Caco-2 (cell line): Measurements from ENCODE around the gene CCDC116. TPM values are rescaled to one million over a fixed set of nuclear protein-coding genes. Genes with fewer than 3 reads are reported as not detected.

Experiments used
- BruUV-seq: library from RNA; stranded (reverse); fragments of 400-500 nt; replicated peaks from 2 replicates; lab custom pipeline; 2021; lab: Mats Ljungman, UMichigan
- CTCF ChIA-PET: fragments of 300-600 bp; sonication (Branson Sonifier 250); formaldehyde crosslinking; loops from one replicate; lab custom pipeline; 2022; ENCODE audit warnings: antibody characterized with exemption; lab: Charles Lee
- POLR2A ChIA-PET: fragments of 300-600 bp; sonication (Branson Sonifier 250); formaldehyde crosslinking; loops from one replicate; lab custom pipeline; 2022; ENCODE audit warnings: antibody characterized with exemption; lab: Charles Lee
- DNase-seq, 2 experiments: peaks; one replicate each; pipeline versions ENCODE4 v3.0.0 to v3.0.0-alpha.2; 2020 to 2022
- H3K27me3 ChIP-seq: replicated peaks from 2 replicates; pipeline ENCODE4 v1.6.0; 2011; ENCODE audit warnings: low read length; ENCODE audit not compliant: control insufficient read depth, insufficient read depth
- H3K36me3 ChIP-seq: 2 replicates; pipeline ENCODE4 v1.5.1; 2011; ENCODE audit warnings: low read length; ENCODE audit not compliant: control insufficient read depth, insufficient read depth
- H3K4me1 ChIP-seq: fragments of 250-450 bp; sonication (Bioruptor Pico); 2 replicates; pipeline ENCODE4 v1.5.1; 2020; ENCODE audit warnings: mild to moderate bottlenecking
- H3K4me3 ChIP-seq: 2 replicates; pipeline ENCODE4 v1.5.1; 2011; ENCODE audit warnings: low read depth, mild to moderate bottlenecking, control low read depth, low read length
- H3K9me3 ChIP-seq: fragments of 250-450 bp; sonication (Bioruptor Pico); 2 replicates; pipeline ENCODE4 v1.5.1; 2020; ENCODE audit warnings: mild to moderate bottlenecking, moderate library complexity
- H3K27ac Mint-ChIP-seq: one replicate; pipeline ENCODE4 v1.8.0; 2022; ENCODE audit warnings: mixed read lengths; ENCODE audit not compliant: unreplicated experiment
- H3K27me3 Mint-ChIP-seq: one replicate; pipeline ENCODE4 v1.8.0; 2022; ENCODE audit warnings: mixed read lengths; ENCODE audit not compliant: insufficient read depth, unreplicated experiment
- H3K36me3 Mint-ChIP-seq: one replicate; pipeline ENCODE4 v1.8.0; 2022; ENCODE audit warnings: mild to moderate bottlenecking, mixed read lengths; ENCODE audit not compliant: insufficient read depth, unreplicated experiment
- H3K4me1 Mint-ChIP-seq: one replicate; pipeline ENCODE4 v1.8.0; 2022; ENCODE audit warnings: low read depth, mixed read lengths; ENCODE audit not compliant: unreplicated experiment
- H3K4me3 Mint-ChIP-seq: one replicate; pipeline ENCODE4 v1.8.0; 2022; ENCODE audit warnings: mild to moderate bottlenecking, moderate library complexity, mixed read lengths; ENCODE audit not compliant: unreplicated experiment
- H3K9me3 Mint-ChIP-seq: one replicate; pipeline ENCODE4 v1.8.0; 2022; ENCODE audit warnings: mixed read lengths; ENCODE audit not compliant: unreplicated experiment
- intact Hi-C: fragments of 100-400 bp; cut with micrococcal nuclease; formaldehyde crosslinking; loops from one replicate; pipeline ENCODE4 v1.10.0; 2022; ENCODE audit not compliant: unreplicated experiment
- total RNA-seq: library from RNA; stranded (reverse); gene quantifications from 2 replicates; pipeline ENCODE4 v1.2.3, GENCODE V29; 2022
- TF ChIP-seq, protein P1 (sequence below), 2 experiments: fragments of 200-600 bp in 1 of 2; IDR thresholded peaks; 1 replicate in 1 of 2; 2 replicates in 1 of 2; pipeline versions ENCODE4 v1.5.1 to v1.8.0; 2011 to 2022; ENCODE audit warnings: antibody characterized with exemption in 1 of 2, control low read depth in 1 of 2, inconsistent platforms in 1 of 2, low read depth in 1 of 2, low read length in 1 of 2, mild to moderate bottlenecking in 1 of 2, moderate library complexity in 1 of 2; ENCODE audit not compliant: insufficient read depth in 1 of 2, severe bottlenecking in 1 of 2, unreplicated experiment in 1 of 2

Gene CCDC116
- total RNA-seq, 1 experiment from 2014 or later, result not detected

- Histone ChIP-seq H3K27me3 (no peaks in the 10 kb centered on the region), H3K4me3 (no peak overlapping the region), H3K36me3 (peaks cover 1% of the 10 kb centered on the region; the same call in 1 of the 2 replicates), H3K9me3 (no peaks in the 10 kb centered on the region), H3K4me1 (no peaks in the 10 kb centered on the region)
- ChIA-PET POLR2A (no interaction called here), CTCF (no interaction called here)
- no peak for DNase-seq
- Mint-ChIP-seq H3K36me3 (peaks cover 63% of the 10 kb centered on the region), H3K9me3 (no peaks in the 10 kb centered on the region), H3K27me3 (no peaks in the 10 kb centered on the region), H3K27ac (peak overlapping the region; percentile 81), H3K4me1 (peaks cover 7% of the 10 kb centered on the region), H3K4me3 (no peak overlapping the region)
- TF ChIP-seq, protein P1, sequence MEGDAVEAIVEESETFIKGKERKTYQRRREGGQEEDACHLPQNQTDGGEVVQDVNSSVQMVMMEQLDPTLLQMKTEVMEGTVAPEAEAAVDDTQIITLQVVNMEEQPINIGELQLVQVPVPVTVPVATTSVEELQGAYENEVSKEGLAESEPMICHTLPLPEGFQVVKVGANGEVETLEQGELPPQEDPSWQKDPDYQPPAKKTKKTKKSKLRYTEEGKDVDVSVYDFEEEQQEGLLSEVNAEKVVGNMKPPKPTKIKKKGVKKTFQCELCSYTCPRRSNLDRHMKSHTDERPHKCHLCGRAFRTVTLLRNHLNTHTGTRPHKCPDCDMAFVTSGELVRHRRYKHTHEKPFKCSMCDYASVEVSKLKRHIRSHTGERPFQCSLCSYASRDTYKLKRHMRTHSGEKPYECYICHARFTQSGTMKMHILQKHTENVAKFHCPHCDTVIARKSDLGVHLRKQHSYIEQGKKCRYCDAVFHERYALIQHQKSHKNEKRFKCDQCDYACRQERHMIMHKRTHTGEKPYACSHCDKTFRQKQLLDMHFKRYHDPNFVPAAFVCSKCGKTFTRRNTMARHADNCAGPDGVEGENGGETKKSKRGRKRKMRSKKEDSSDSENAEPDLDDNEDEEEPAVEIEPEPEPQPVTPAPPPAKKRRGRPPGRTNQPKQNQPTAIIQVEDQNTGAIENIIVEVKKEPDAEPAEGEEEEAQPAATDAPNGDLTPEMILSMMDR (IDR thresholded peaks at IDR 0.05; ENCODE audit: insufficient read depth in 1 of 2, low read depth in 1 of 2, low read length in 1 of 2, severe bottlenecking in 1 of 2, unreplicated experiment in 1 of 2), result no peak
- intact Hi-C loops, result no loop called here
- no TSS peak for BruUV-seq
Measured at GRCh38 chr22:21599053-21599893, 33.3 kb upstream of the CCDC116 start.

DNA sequence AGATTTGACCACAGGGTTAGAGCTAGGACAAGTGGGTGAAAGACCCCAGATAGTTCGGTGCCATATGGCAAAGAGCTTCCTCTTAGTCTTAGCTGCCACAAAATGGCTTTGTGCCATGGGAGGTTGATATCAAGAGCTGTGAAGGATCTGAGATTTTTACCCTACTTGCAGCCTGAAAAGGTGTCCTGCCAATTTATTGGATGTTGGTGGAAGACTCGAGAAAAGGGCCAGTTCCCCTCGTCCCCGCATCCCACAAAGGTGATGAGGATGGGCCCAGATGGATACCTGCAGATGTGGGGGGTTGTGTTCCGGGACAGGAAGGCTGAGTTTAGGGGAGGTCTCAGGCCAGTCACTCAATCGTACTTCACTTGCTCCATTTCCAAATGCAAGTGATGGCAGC is 30.0 kb upstream of the CCDC116 start:
- ChIA-PET POLR2A (no interaction called here), CTCF (interaction anchor here (0.7 kb wide), 2 partner anchors 9 to 28 kb away, joined by 5 to 8 read pairs; no protein-coding TSS in a partner anchor)

DNA sequence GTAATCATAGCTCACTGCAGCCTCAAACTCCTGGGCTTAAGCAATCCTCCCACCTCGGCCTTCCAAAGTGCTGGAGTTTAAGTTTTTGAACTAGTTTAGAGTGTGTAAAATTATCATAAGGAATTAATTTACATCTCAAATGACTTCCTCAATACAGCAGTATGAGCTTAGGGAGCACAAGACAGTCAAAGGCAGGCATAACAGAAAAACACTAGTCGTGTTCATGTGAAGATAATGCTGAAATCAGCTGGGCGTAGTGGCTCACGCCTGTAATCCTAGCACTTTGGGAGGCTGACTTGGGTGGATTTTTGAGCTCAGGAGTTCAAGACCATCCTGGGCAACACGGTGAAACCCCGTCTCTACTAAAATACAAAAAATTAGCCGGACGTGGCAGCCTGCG is 28.6 kb upstream of the CCDC116 start:
- Mint-ChIP-seq H3K27me3 (no peaks in the 10 kb centered on the region), H3K27ac (no peak overlapping the region), H3K36me3 (peaks cover 40% of the 10 kb centered on the region), H3K4me3 (no peak overlapping the region), H3K9me3 (no peaks in the 10 kb centered on the region), H3K4me1 (peaks cover 5% of the 10 kb centered on the region)
- intact Hi-C loops, result no loop called here
- Histone ChIP-seq H3K9me3 (no peaks in the 10 kb centered on the region), H3K4me1 (no peaks in the 10 kb centered on the region), H3K27me3 (no peaks in the 10 kb centered on the region), H3K4me3 (no peak overlapping the region), H3K36me3 (peaks cover 1% of the 10 kb centered on the region)
- TF ChIP-seq, protein P1 (IDR thresholded peaks at IDR 0.05; ENCODE audit: insufficient read depth in 1 of 2, low read depth in 1 of 2, low read length in 1 of 2, severe bottlenecking in 1 of 2, unreplicated experiment in 1 of 2), result no peak
- no TSS peak for BruUV-seq
- no peak for DNase-seq
- ChIA-PET POLR2A (no interaction called here), CTCF (interaction anchor here (0.8 kb wide), 1 partner anchor 25 kb away, joined by 8 read pairs; no protein-coding TSS in a partner anchor)

More for the DNA sequence above, 30.0 kb upstream of the CCDC116 start:
- no peaks in the 10 kb centered on the region for H3K9me3 ChIP-seq
- H3K4me3 ChIP-seq, result no peak overlapping the region
- Mint-ChIP-seq H3K27ac (no peak overlapping the region), H3K9me3 (no peaks in the 10 kb centered on the region), H3K27me3 (no peaks in the 10 kb centered on the region), H3K4me3 (no peak overlapping the region), H3K36me3 (peaks cover 48% of the 10 kb centered on the region), H3K4me1 (peaks cover 7% of the 10 kb centered on the region)
- H3K27me3 ChIP-seq, result no peaks in the 10 kb centered on the region
- BruUV-seq, result no TSS peak
- TF ChIP-seq, protein P1 (IDR thresholded peaks at IDR 0.05; ENCODE audit: insufficient read depth in 1 of 2, low read depth in 1 of 2, low read length in 1 of 2, severe bottlenecking in 1 of 2, unreplicated experiment in 1 of 2), result no peak
- DNase-seq, result no peak
- intact Hi-C loops, result no loop called here
- H3K4me1 ChIP-seq, result no peaks in the 10 kb centered on the region
- H3K36me3 ChIP-seq, result peaks cover 1% of the 10 kb centered on the region
